H1 (cell line): Measurements from ENCODE around the gene GATA5. TPM values are rescaled to one million over a fixed set of nuclear protein-coding genes. Genes with fewer than 3 reads are reported as not detected.
A peak's percentile ranks its signal among the peaks of the same experiment; 100 is the strongest.

Source experiments
- CTCF ChIA-PET: fragments of 300-600 bp; sonication (Branson Sonifier 250); formaldehyde crosslinking; loops from one replicate; lab custom pipeline; 2021; ENCODE audit not compliant: partially characterized antibody; lab: Charles Lee
- POLR2A ChIA-PET: fragments of 300-600 bp; sonication (Branson Sonifier 250); formaldehyde crosslinking; loops from one replicate; lab custom pipeline; 2021; ENCODE audit warnings: inconsistent platforms; ENCODE audit not compliant: partially characterized antibody; lab: Charles Lee
- DNase-seq, 2 experiments: peaks; one replicate each; pipeline versions ENCODE4 v3.0.0 to v3.0.0-alpha.2; 2010 to 2022; ENCODE audit warnings: low spot score in 2 of 2, low read depth in 1 of 2, mixed read lengths in 1 of 2
- FAIRE-seq: peaks from 2 replicates; lab custom pipeline; 2011; peaks lifted over from hg19 to GRCh38; lab: Jason Lieb, UNC
- H2AFZ ChIP-seq: 2 replicates; pipeline ENCODE4 v1.8.1; 2012; ENCODE audit warnings: low read length, inconsistent platforms
- H2AK5ac ChIP-seq: 2 replicates; pipeline ENCODE4 v1.6.1; 2013; ENCODE audit warnings: low read depth, low read length
- H2BK120ac ChIP-seq: replicated peaks from 2 replicates; pipeline ENCODE3; 2013; ENCODE audit warnings: low read depth, low read length, inconsistent platforms
- H2BK12ac ChIP-seq: 2 replicates; pipeline ENCODE4 v1.6.1; 2013; ENCODE audit warnings: low read depth, low read length
- H2BK15ac ChIP-seq: 2 replicates; pipeline ENCODE4 v1.6.1; 2013; ENCODE audit warnings: low read length
- H2BK20ac ChIP-seq: 2 replicates; pipeline ENCODE4 v1.6.1; 2013; ENCODE audit warnings: low read length
- H2BK5ac ChIP-seq: 2 replicates; pipeline ENCODE4 v1.6.1; 2013; ENCODE audit warnings: low read depth, low read length
- H3K14ac ChIP-seq: 2 replicates; pipeline ENCODE4 v1.6.1; 2013; ENCODE audit warnings: inconsistent platforms; ENCODE audit not compliant: insufficient read length
- H3K18ac ChIP-seq: 2 replicates; pipeline ENCODE4 v1.6.1; 2013; ENCODE audit warnings: low read length; ENCODE audit errors: extremely low read depth
- H3K23ac ChIP-seq: 2 replicates; pipeline ENCODE4 v1.6.1; 2013; ENCODE audit warnings: inconsistent platforms; ENCODE audit not compliant: insufficient read length
- H3K23me2 ChIP-seq: 2 replicates; pipeline ENCODE4 v1.6.1; 2013; ENCODE audit warnings: low read depth, low read length
- H3K27ac ChIP-seq: 2 replicates; pipeline ENCODE4 v1.6.1; 2011; ENCODE audit warnings: low read depth, low read length, inconsistent platforms
- H3K27me3 ChIP-seq, 4 experiments: replicated peaks in 1 of 4; 1 replicate in 1 of 4; 2 replicates in 3 of 4; pipeline versions ENCODE4 v1.6.1 to v1.8.1; 2011 to 2013; ENCODE audit warnings: low read length in 3 of 4, mild to moderate bottlenecking in 3 of 4, inconsistent platforms in 2 of 4, mixed read lengths in 2 of 4, moderate library complexity in 1 of 4; ENCODE audit not compliant: control insufficient read depth in 3 of 4, insufficient read depth in 3 of 4; ENCODE audit errors: extremely low read depth in 1 of 4
- H3K36me3 ChIP-seq, 4 experiments: 2 replicates each; pipeline versions ENCODE4 v1.6.1 to v1.8.1; 2011 to 2013; ENCODE audit warnings: mild to moderate bottlenecking in 4 of 4, low read length in 3 of 4, moderate library complexity in 2 of 4, control low read depth in 1 of 4, inconsistent platforms in 1 of 4; ENCODE audit not compliant: insufficient read depth in 4 of 4, control insufficient read depth in 2 of 4
- H3K4ac ChIP-seq: replicated peaks from 2 replicates; pipeline ENCODE3; 2013; ENCODE audit warnings: low read length, low read depth, mixed read lengths, inconsistent platforms; ENCODE audit not compliant: insufficient read length
- H3K4me1 ChIP-seq, 4 experiments: replicated peaks in 1 of 4; 1 replicate in 1 of 4; 2 replicates in 3 of 4; pipeline versions ENCODE4 v1.6.1 to v1.8.1; 2011 to 2013; ENCODE audit warnings: low read length in 3 of 4, inconsistent platforms in 2 of 4, mixed read lengths in 1 of 4; ENCODE audit not compliant: insufficient read depth in 4 of 4, control insufficient read depth in 3 of 4
- H3K4me2 ChIP-seq, 2 experiments: 2 replicates each; pipeline versions ENCODE4 v1.6.1 to v1.8.1; 2011 to 2013; ENCODE audit warnings: low read depth in 2 of 2, low read length in 2 of 2, control low read depth in 1 of 2, inconsistent platforms in 1 of 2, mild to moderate bottlenecking in 1 of 2; ENCODE audit not compliant: insufficient read depth in 1 of 2
- H3K4me3 ChIP-seq, 4 experiments: fragments of 200-600, 300-600 bp in 1 of 4; sonication (generic), shearing (Covaris generic), sonication (Bioruptor Twin) in 1 of 4; 2 replicates each; pipeline versions ENCODE4 v1.5.1 to v1.8.1; 2011 to 2016; ENCODE audit warnings: low read length in 4 of 4, low read depth in 3 of 4, control low read depth in 2 of 4, inconsistent platforms in 2 of 4, mild to moderate bottlenecking in 2 of 4, mixed read lengths in 1 of 4, moderate library complexity in 1 of 4; ENCODE audit not compliant: insufficient read depth in 2 of 4; ENCODE audit errors: extremely low read depth in 1 of 4
- H3K56ac ChIP-seq: replicated peaks from 2 replicates; pipeline ENCODE3; 2013; ENCODE audit warnings: low read depth, mild to moderate bottlenecking, mixed read lengths, low read length, inconsistent platforms; ENCODE audit not compliant: insufficient read length
- H3K79me1 ChIP-seq: 2 replicates; pipeline ENCODE4 v1.6.1; 2013; ENCODE audit warnings: low read depth, low read length, control low read depth
- H3K79me2 ChIP-seq, 2 experiments: 2 replicates each; pipeline versions ENCODE4 v1.6.1 to v1.8.1; 2012 to 2013; ENCODE audit warnings: low read length in 2 of 2, mild to moderate bottlenecking in 2 of 2, inconsistent platforms in 1 of 2; ENCODE audit not compliant: insufficient read depth in 2 of 2, control insufficient read depth in 1 of 2
- H3K9ac ChIP-seq, 4 experiments: replicated peaks in 1 of 4; 1 replicate in 1 of 4; 2 replicates in 3 of 4; pipeline versions ENCODE4 v1.6.1 to v1.8.1; 2011 to 2013; ENCODE audit warnings: low read depth in 3 of 4, low read length in 3 of 4, control low read depth in 2 of 4, mild to moderate bottlenecking in 2 of 4, moderate library complexity in 2 of 4, inconsistent platforms in 1 of 4; ENCODE audit errors: extremely low read depth in 1 of 4
- H3K9me3 ChIP-seq, 2 experiments: 2 replicates each; pipeline versions ENCODE4 v1.6.1 to v1.8.1; 2012 to 2013; ENCODE audit warnings: mild to moderate bottlenecking in 2 of 2, moderate library complexity in 2 of 2, control low read depth in 1 of 2, inconsistent platforms in 1 of 2, low read depth in 1 of 2, low read length in 1 of 2, mixed read lengths in 1 of 2; ENCODE audit not compliant: insufficient read depth in 2 of 2
- H4K20me1 ChIP-seq, 2 experiments: replicated peaks in 1 of 2; 2 replicates each; pipeline versions ENCODE3 to v1.8.1; 2011 to 2013; ENCODE audit warnings: inconsistent platforms in 2 of 2, low read length in 2 of 2, mild to moderate bottlenecking in 1 of 2; ENCODE audit not compliant: insufficient read depth in 2 of 2, control insufficient read depth in 1 of 2
- H4K5ac ChIP-seq: 2 replicates; pipeline ENCODE4 v1.6.1; 2013; ENCODE audit warnings: low read length, low read depth, mixed read lengths, inconsistent platforms; ENCODE audit not compliant: insufficient read length
- H4K8ac ChIP-seq: 2 replicates; pipeline ENCODE4 v1.8.0; 2013; ENCODE audit warnings: mild to moderate bottlenecking, moderate library complexity, low read length, inconsistent platforms; ENCODE audit not compliant: insufficient read depth; ENCODE audit errors: extremely low read depth
- H4K91ac ChIP-seq: replicated peaks from 2 replicates; pipeline ENCODE3; 2013; ENCODE audit warnings: low read length, mixed read lengths, inconsistent platforms; ENCODE audit not compliant: insufficient read length
- CBX8 ChIP-seq: fragments of 300-800, 300-1000 bp; sonication (generic); IDR thresholded peaks from 2 replicates; pipeline ENCODE4 v1.7.1; 2016; ENCODE audit warnings: low read depth, low read length, borderline replicate concordance
- EGR1 ChIP-seq: IDR thresholded peaks from 2 replicates; pipeline ENCODE4 v1.6.1; 2011; ENCODE audit warnings: low read depth, low read length, borderline replicate concordance
- WGBS, 2 experiments: shearing (Covaris generic) in 1 of 2; methylation state at CpG; one replicate each; pipeline versions ENCODE4 v1.1.6 to v1.1.7; 2013 to 2015; ENCODE audit warnings: low lambda C conversion rate in 2 of 2, mixed read lengths in 2 of 2, inconsistent platforms in 1 of 2, low coverage in 1 of 2, missing lambda C conversion rate in 1 of 2; ENCODE audit not compliant: insufficient replicate concordance in 2 of 2, insufficient coverage in 1 of 2, insufficient read length in 1 of 2; ENCODE audit errors: extremely low coverage in 1 of 2, missing lambda C conversion rate in 1 of 2; 5-methylcytosine and 5-hydroxymethylcytosine counted together
- polyA plus RNA-seq, 7 experiments: library from polyadenylated mRNA; depleted of rRNA in 3 of 7; stranded (reverse) in 5 of 7; unstranded in 2 of 7; fragments of >200 nt in 5 of 7; fragments of 200-250 nt in 2 of 7; gene quantifications; 1 replicate in 5 of 7; 2 replicates in 1 of 7; 4 replicates in 1 of 7; pipeline versions ENCODE4 v1.2.1 to v1.2.3, GENCODE V29; 2011 to 2013; ENCODE audit warnings: missing spikeins in 2 of 7, mixed read lengths in 2 of 7
- total RNA-seq: library from RNA; stranded (reverse); fragmentation: NEBNext Ultra II Directional; extraction: Animal tissue kit (Norgen Biotek cat#: 25700); gene quantifications from 2 replicates; pipeline ENCODE4 v1.2.1, GENCODE V29; 2021

Gene GATA5
- total and polyA plus RNA-seq, 2 of the 8 experiments (the other 6 are each of a cell fraction or from before 2014, with no cell fraction given): 0.08 to 0.11 TPM

- peak overlapping the region; percentile 98; the same call in 1 of the 2 replicates for H2BK5ac ChIP-seq
- no peaks in the 10 kb centered on the region for H3K9me3 ChIP-seq
- peak overlapping the region; percentile 69 for H3K4ac ChIP-seq
- no peak overlapping the region for H2BK120ac ChIP-seq
- H3K27me3 ChIP-seq: no peaks in the 10 kb centered on the region; a peak in 1 of 7 replicates
- no peaks in the 10 kb centered on the region for H3K79me1 ChIP-seq
- no peak overlapping the region for H4K8ac ChIP-seq
- peak overlapping the region; percentile 95; the same call in 1 of the 2 replicates for H2BK12ac ChIP-seq
- no peak overlapping the region for H3K4me3 ChIP-seq
- H4K5ac ChIP-seq: no peak overlapping the region
- no peaks in the 10 kb centered on the region for H3K79me2 ChIP-seq
- FAIRE-seq: no peak
- no peak overlapping the region for H3K14ac ChIP-seq
- H2AFZ ChIP-seq: no peak overlapping the region
- no peaks in the 10 kb centered on the region; a peak in 1 of 8 replicates for H3K36me3 ChIP-seq
- H3K4me2 ChIP-seq: no peak overlapping the region
- TF ChIP-seq EGR1 (peak; percentile 90; the same call in 1 of the 2 replicates), CBX8 (no peak)
- H3K23me2 ChIP-seq: peaks cover 3% of the 10 kb centered on the region
- no peak overlapping the region for H4K91ac ChIP-seq
- 93% methylated on average over 21 of the region's 21 CpGs; no CpG with 5 or more reads in 1 of the 2 experiments for WGBS, 2 experiments
- peak overlapping the region; percentile 92 for H2BK15ac ChIP-seq
- H4K20me1 ChIP-seq: peaks cover 0 to 8% of the 10 kb centered on the region in 2 experiments
- H2AK5ac ChIP-seq: no peak overlapping the region; the same call in 1 of the 2 replicates
- H2BK20ac ChIP-seq: peak overlapping the region; percentile 66; the same call in 1 of the 2 replicates
- ChIA-PET POLR2A (interaction anchor here (1.0 to 3.4 kb wide), 6 partner anchors 9 to 69 kb away, joined by 3 to 15 read pairs (median 4); no protein-coding TSS in a partner anchor), CTCF (interaction anchor here (0.9 to 10.8 kb wide), 2 partner anchors 13 to 20 kb away, joined by 3 to 104 read pairs; no protein-coding TSS in a partner anchor)
- no peak overlapping the region for H3K56ac ChIP-seq
- H3K9ac ChIP-seq: no peak overlapping the region
- peaks cover 0 to 43% (median 26%) of the 10 kb centered on the region in 4 experiments; a peak in 6 of 7 replicates for H3K4me1 ChIP-seq
- no peak overlapping the region for H3K23ac ChIP-seq
- no peak overlapping the region for H3K18ac ChIP-seq
- DNase-seq: no peak
- H3K27ac ChIP-seq: no peak overlapping the region
These were observed 50.3 kb downstream of the GATA5 start for GRCh38 chr20:62425281-62426058.
